Measurements from ENCODE around the gene SEC16A.

The SEC16A gene

GRCh38 chr9:136465500-136466154 is 17.2 kb downstream of the SEC16A start:
- DNase-seq: no peak

GRCh38 chr9:136464241-136464640 is 18.6 kb downstream of the SEC16A start:
- no peak for DNase-seq

GRCh38 chr9:136463578-136463977 is 19.3 kb downstream of the SEC16A start:
- DNase-seq: no peak

GRCh38 chr9:136462664-136463063 is 20.2 kb downstream of the SEC16A start:
- DNase-seq: no peak

GRCh38 chr9:136460772-136461325 is 22.0 kb downstream of the SEC16A start:
- DNase-seq: no peak

- no peak for DNase-seq
Observed at GRCh38 chr9:136459425-136459824, 23.4 kb downstream of the SEC16A start.

- DNase-seq: no peak
Observed at GRCh38 chr9:136457326-136457725, 25.5 kb downstream of the SEC16A start.

GRCh38 chr9:136456258-136456657 is 26.6 kb downstream of the SEC16A start:
- no peak for DNase-seq

- DNase-seq: no peak
Observed at GRCh38 chr9:136455043-136456002, 27.5 kb downstream of the SEC16A start.

- no peak for DNase-seq
Observed at GRCh38 chr9:136454026-136454796, 28.6 kb downstream of the SEC16A start.

GRCh38 chr9:136453326-136453725 is 29.5 kb downstream of the SEC16A start:
- DNase-seq: no peak

- no peak for DNase-seq
Observed at GRCh38 chr9:136451221-136451877, 31.5 kb downstream of the SEC16A start.

- DNase-seq: no peak
Observed at GRCh38 chr9:136448655-136449054, 34.2 kb downstream of the SEC16A start.

- DNase-seq: no peak
Observed at GRCh38 chr9:136447173-136447778, 35.6 kb downstream of the SEC16A start.

- DNase-seq: no peak
Observed at GRCh38 chr9:136445799-136446198, 37.0 kb downstream of the SEC16A start.

- no peak for DNase-seq
Observed at GRCh38 chr9:136444102-136444501, 38.7 kb downstream of the SEC16A start.

- no peak for DNase-seq
Observed at GRCh38 chr9:136443687-136444086, 39.2 kb downstream of the SEC16A start.

- no peak for DNase-seq
Observed at GRCh38 chr9:136443087-136443486, 39.8 kb downstream of the SEC16A start.

- DNase-seq: no peak
Observed at GRCh38 chr9:136442265-136442664, 40.6 kb downstream of the SEC16A start.

GRCh38 chr9:136441681-136442245 is 41.1 kb downstream of the SEC16A start:
- DNase-seq: no peak

- DNase-seq: no peak
Observed at GRCh38 chr9:136441191-136441680, 41.6 kb downstream of the SEC16A start.

Measured in NK-92 treated with Interleukin-12 subunit alpha and Interleukin-12 subunit beta, amount 100 ng/mL, for 24 hours (cell line).